Glutamatergic neuron (in vitro differentiated cells): ENCODE results near the gene TLE2. TPM values are rescaled to one million over a fixed set of nuclear protein-coding genes. Genes with fewer than 3 reads are reported as not detected.
A peak's percentile ranks its signal among the peaks of the same experiment; 100 is the strongest.

Experiments
- DNase-seq: peaks from one replicate; pipeline ENCODE4 v3.0.0; 2022
- H3K27ac Mint-ChIP-seq: one replicate; pipeline ENCODE4 v1.8.0; 2020; ENCODE audit warnings: mild to moderate bottlenecking, mixed read lengths, inconsistent platforms; ENCODE audit not compliant: unreplicated experiment
- H3K27me3 Mint-ChIP-seq: one replicate; pipeline ENCODE4 v1.8.0; 2020; ENCODE audit warnings: mild to moderate bottlenecking, moderate library complexity, mixed read lengths, inconsistent platforms; ENCODE audit not compliant: unreplicated experiment
- H3K36me3 Mint-ChIP-seq: one replicate; pipeline ENCODE4 v1.8.0; 2020; ENCODE audit warnings: mild to moderate bottlenecking, mixed read lengths, inconsistent platforms; ENCODE audit not compliant: unreplicated experiment
- H3K4me1 Mint-ChIP-seq: one replicate; pipeline ENCODE4 v1.8.0; 2020; ENCODE audit warnings: mild to moderate bottlenecking, low read depth, mixed read lengths, inconsistent platforms; ENCODE audit not compliant: unreplicated experiment
- H3K4me3 Mint-ChIP-seq: one replicate; pipeline ENCODE4 v1.8.0; 2020; ENCODE audit warnings: mild to moderate bottlenecking, mixed read lengths, inconsistent platforms; ENCODE audit not compliant: unreplicated experiment
- H3K9me3 Mint-ChIP-seq: one replicate; pipeline ENCODE4 v1.8.0; 2020; ENCODE audit warnings: mild to moderate bottlenecking, moderate library complexity, mixed read lengths, inconsistent platforms; ENCODE audit not compliant: unreplicated experiment
- CTCF ChIP-seq: fragments of 200-600 bp; sonication (generic); IDR thresholded peaks from one replicate; pipeline ENCODE4 v1.5.0; 2021; ENCODE audit not compliant: partially characterized antibody, unreplicated experiment
- total RNA-seq: library from RNA; stranded (reverse); fragmentation: NEBNext Ultra II Directional; extraction: Animal tissue kit (Norgen Biotek cat#: 25700); gene quantifications from one replicate; pipeline ENCODE4 v1.2.1, GENCODE V29; 2021; ENCODE audit not compliant: unreplicated experiment

Gene TLE2
- total RNA-seq, 1 donor from 2014 or later, result not detected

GRCh38 chr19:2988568-2988967 lies 40.5 kb downstream of the TLE2 start:
- Mint-ChIP-seq H3K4me3 (no peak overlapping the region), H3K9me3 (no peaks in the 10 kb centered on the region), H3K27ac (no peak overlapping the region), H3K4me1 (peaks cover 5% of the 10 kb centered on the region), H3K36me3 (no peaks in the 10 kb centered on the region), H3K27me3 (peaks cover 14% of the 10 kb centered on the region)
- TF ChIP-seq CTCF, result no peak
- no peak for DNase-seq

- Mint-ChIP-seq H3K27ac (no peak overlapping the region), H3K4me3 (no peak overlapping the region), H3K36me3 (no peaks in the 10 kb centered on the region), H3K4me1 (peaks cover 11% of the 10 kb centered on the region), H3K27me3 (peaks cover 14% of the 10 kb centered on the region), H3K9me3 (peaks cover 3% of the 10 kb centered on the region)
- no peak for TF ChIP-seq CTCF
- no peak for DNase-seq
Measured at GRCh38 chr19:2987797-2988196, 41.3 kb downstream of the TLE2 start.

GRCh38 chr19:2986951-2987524 lies 42.0 kb downstream of the TLE2 start:
- peak; percentile 58 for DNase-seq
- Mint-ChIP-seq H3K9me3 (peaks cover 3% of the 10 kb centered on the region), H3K27me3 (peaks cover 12% of the 10 kb centered on the region), H3K36me3 (no peaks in the 10 kb centered on the region), H3K27ac (peak overlapping the region; percentile 33), H3K4me1 (peaks cover 11% of the 10 kb centered on the region), H3K4me3 (peak overlapping the region; percentile 75)
- no peak for TF ChIP-seq CTCF

GRCh38 chr19:2984215-2984528 lies 44.9 kb downstream of the TLE2 start:
- no peak for DNase-seq
- Mint-ChIP-seq H3K4me1 (peaks cover 13% of the 10 kb centered on the region), H3K4me3 (no peak overlapping the region), H3K27me3 (peaks cover 18% of the 10 kb centered on the region), H3K36me3 (no peaks in the 10 kb centered on the region), H3K9me3 (peaks cover 5% of the 10 kb centered on the region), H3K27ac (no peak overlapping the region)
- no peak for TF ChIP-seq CTCF

- peaks cover 16% of the 10 kb centered on the region for H3K27me3 Mint-ChIP-seq
- H3K36me3 Mint-ChIP-seq, result no peaks in the 10 kb centered on the region
- H3K4me1 Mint-ChIP-seq, result peaks cover 13% of the 10 kb centered on the region
- H3K4me3 Mint-ChIP-seq, result no peak overlapping the region
- peaks cover 6% of the 10 kb centered on the region for H3K9me3 Mint-ChIP-seq
- no peak overlapping the region for H3K27ac Mint-ChIP-seq
- peak; percentile 94 for DNase-seq
- no peak for TF ChIP-seq CTCF
Measured at GRCh38 chr19:2983351-2984214, 45.5 kb downstream of the TLE2 start.
